Endothelial cell of umbilical vein (primary cell): ENCODE measurements around the gene EP400.

Source experiments
- POLR2A ChIP-seq: IDR thresholded peaks from 2 replicates; pipeline ENCODE4 v1.6.1; 2012; ENCODE audit warnings: low read depth, mild to moderate bottlenecking, control low read depth, low read length
- POLR2AphosphoS5 ChIP-seq: IDR thresholded peaks from 2 replicates; pipeline ENCODE4 v1.6.1; 2012; ENCODE audit warnings: low read depth, mild to moderate bottlenecking, control low read depth, low read length, moderate library complexity; ENCODE audit not compliant: insufficient read depth

DNA sequence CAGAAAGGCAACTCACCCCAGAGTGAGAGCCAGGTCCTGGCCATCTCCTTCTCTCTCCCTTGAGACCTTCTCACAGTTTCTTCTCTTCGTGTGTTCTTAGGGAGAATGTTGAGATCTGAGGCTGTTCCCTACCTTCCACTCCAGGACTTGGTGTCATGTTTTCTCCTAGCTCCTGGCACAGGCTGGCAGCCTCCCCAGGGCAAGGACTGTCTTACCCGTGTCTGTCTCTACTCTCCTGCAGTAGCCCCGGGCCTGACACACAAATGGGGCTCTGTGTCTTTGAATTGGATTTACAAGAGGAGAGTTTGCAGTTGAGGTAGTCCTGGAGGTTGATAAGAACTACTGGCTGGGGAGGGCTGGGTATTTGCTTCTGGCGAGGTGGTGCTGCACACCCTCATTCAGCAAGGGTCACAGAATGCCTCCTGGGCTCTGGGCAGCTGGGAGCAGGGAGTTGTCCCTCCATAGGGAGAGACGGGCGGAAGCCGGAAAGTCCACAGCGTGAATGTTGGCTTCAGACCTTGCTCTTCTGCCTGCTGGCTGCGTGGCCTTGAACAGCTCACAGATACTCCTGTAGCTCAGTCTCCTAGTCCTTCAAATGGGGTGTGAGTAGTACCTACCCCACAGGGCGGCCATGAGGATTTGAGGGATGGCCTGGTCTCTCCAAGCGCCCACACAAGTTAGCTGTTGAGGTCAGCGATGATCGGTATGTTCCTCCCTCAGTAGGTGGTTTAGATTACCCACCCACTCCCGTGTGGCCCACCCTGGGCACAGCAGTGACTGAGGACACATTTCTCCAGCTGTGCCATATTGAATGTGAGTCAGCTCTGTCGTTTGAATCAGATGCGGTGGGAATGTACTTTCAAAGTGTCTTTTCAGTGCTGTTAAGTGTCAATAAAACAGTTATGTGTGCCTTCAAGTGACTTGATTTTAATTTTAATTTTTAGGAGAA lies 10.2 kb downstream of the EP400 start:
- no peak for TF ChIP-seq POLR2AphosphoS5
- no peak for TF ChIP-seq POLR2A
